Lower lobe of right lung (tissue), 2 donors: ENCODE measurements around the gene VSX2. TPM values are rescaled to one million over a fixed set of nuclear protein-coding genes. Genes with fewer than 3 reads are reported as not detected.

ENCODE experiments used
- ATAC-seq, 2 donors: fragments of 200-7000 bp; cut with Tn5 transposase; one replicate each; pipeline ENCODE4 v1.9.1; 2020 to 2022; ENCODE audit warnings: mild to moderate bottlenecking in 2 of 2, moderate library complexity in 2 of 2
- DNase-seq: peaks from one replicate; pipeline ENCODE4 v3.0.0-alpha.2; 2020
- H3K27ac ChIP-seq: fragments of 200-600 bp; one replicate; pipeline ENCODE4 v1.8.0; 2022
- H3K27me3 ChIP-seq: fragments of 200-600 bp; one replicate; pipeline ENCODE4 v1.8.0; 2022; ENCODE audit warnings: low read depth
- H3K36me3 ChIP-seq: fragments of 200-600 bp; one replicate; pipeline ENCODE4 v1.8.0; 2022; ENCODE audit warnings: mild to moderate bottlenecking
- H3K4me1 ChIP-seq: fragments of 200-600 bp; one replicate; pipeline ENCODE4 v1.8.0; 2022
- H3K4me3 ChIP-seq: fragments of 200-600 bp; one replicate; pipeline ENCODE4 v1.8.0; 2022; ENCODE audit warnings: mild to moderate bottlenecking
- H3K9me3 ChIP-seq: fragments of 200-600 bp; one replicate; pipeline ENCODE4 v1.8.0; 2022
- intact Hi-C: fragments of 100-400 bp; cut with DNase I; formaldehyde crosslinking; loops from one replicate; pipeline ENCODE4 v1.11.0; 2022
- total RNA-seq: library from RNA; stranded (reverse); fragmentation: NEBNext Ultra II Directional; extraction: Animal tissue kit (Norgen Biotek cat#: 25700); gene quantifications from one replicate; pipeline ENCODE4 v1.2.1, GENCODE V29; 2021
- TF ChIP-seq, protein P1 (sequence below): fragments of 200-600 bp; IDR thresholded peaks from one replicate; pipeline ENCODE4 v1.8.0; 2022; ENCODE audit warnings: antibody characterized with exemption, mild to moderate bottlenecking
- donor health status: DM: no; HTN: yes; CAD: no; lungs with severe emphysema.

Gene VSX2
- total RNA-seq, 1 donor from 2014 or later: not detected

GRCh38 chr14:74235017-74235416, 4.2 kb upstream of the VSX2 start:
- Histone ChIP-seq H3K36me3 (no peaks in the 10 kb centered on the region), H3K27me3 (peaks cover 33% of the 10 kb centered on the region), H3K4me3 (no peak overlapping the region), H3K27ac (no peak overlapping the region), H3K4me1 (peaks cover 7% of the 10 kb centered on the region), H3K9me3 (peaks cover 4% of the 10 kb centered on the region)
- DNase-seq (no peak), ATAC-seq (no peak)
- intact Hi-C loops: no loop called here
- TF ChIP-seq, protein P1, sequence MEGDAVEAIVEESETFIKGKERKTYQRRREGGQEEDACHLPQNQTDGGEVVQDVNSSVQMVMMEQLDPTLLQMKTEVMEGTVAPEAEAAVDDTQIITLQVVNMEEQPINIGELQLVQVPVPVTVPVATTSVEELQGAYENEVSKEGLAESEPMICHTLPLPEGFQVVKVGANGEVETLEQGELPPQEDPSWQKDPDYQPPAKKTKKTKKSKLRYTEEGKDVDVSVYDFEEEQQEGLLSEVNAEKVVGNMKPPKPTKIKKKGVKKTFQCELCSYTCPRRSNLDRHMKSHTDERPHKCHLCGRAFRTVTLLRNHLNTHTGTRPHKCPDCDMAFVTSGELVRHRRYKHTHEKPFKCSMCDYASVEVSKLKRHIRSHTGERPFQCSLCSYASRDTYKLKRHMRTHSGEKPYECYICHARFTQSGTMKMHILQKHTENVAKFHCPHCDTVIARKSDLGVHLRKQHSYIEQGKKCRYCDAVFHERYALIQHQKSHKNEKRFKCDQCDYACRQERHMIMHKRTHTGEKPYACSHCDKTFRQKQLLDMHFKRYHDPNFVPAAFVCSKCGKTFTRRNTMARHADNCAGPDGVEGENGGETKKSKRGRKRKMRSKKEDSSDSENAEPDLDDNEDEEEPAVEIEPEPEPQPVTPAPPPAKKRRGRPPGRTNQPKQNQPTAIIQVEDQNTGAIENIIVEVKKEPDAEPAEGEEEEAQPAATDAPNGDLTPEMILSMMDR: no peak

DNA sequence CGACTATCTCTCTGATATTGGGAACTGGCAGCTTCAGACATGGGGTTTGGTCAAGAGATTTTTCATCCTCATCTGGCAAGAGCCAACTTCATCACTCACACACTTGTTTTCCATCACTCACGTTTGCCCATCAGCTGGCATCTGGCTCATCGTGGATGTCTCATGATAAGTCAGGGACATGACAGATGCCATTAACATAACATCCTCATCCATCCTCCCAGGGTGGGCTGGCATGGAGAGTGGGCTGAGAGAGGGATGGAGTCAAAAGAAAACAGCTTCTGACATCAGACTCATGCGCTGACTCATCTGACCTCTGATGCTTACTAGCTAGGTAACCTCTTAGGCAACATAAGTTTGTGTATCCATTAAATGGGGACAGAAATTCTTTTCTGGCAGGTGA, 1.8 kb upstream of the VSX2 start:
- H3K27ac ChIP-seq: no peak overlapping the region
- intact Hi-C loops: no loop called here
- ATAC-seq (no peak), DNase-seq (no peak)
- peaks cover 23% of the 10 kb centered on the region for H3K4me1 ChIP-seq
- no peaks in the 10 kb centered on the region for H3K9me3 ChIP-seq
- no peak overlapping the region for H3K4me3 ChIP-seq
- H3K36me3 ChIP-seq: no peaks in the 10 kb centered on the region
- TF ChIP-seq, protein P1: no peak
- peaks cover 57% of the 10 kb centered on the region for H3K27me3 ChIP-seq

GRCh38 chr14:74239848-74240793, 872 bp downstream of the VSX2 start:
- no peaks in the 10 kb centered on the region for H3K36me3 ChIP-seq
- peaks cover 23% of the 10 kb centered on the region for H3K4me1 ChIP-seq
- intact Hi-C loops: no loop called here
- peaks cover 80% of the 10 kb centered on the region for H3K27me3 ChIP-seq
- no peak overlapping the region for H3K27ac ChIP-seq
- TF ChIP-seq, protein P1: no peak
- no peaks in the 10 kb centered on the region for H3K9me3 ChIP-seq
- ATAC-seq (peak; percentile 13 to 14), DNase-seq (no peak)
- H3K4me3 ChIP-seq: peak overlapping the region; percentile 42

DNA sequence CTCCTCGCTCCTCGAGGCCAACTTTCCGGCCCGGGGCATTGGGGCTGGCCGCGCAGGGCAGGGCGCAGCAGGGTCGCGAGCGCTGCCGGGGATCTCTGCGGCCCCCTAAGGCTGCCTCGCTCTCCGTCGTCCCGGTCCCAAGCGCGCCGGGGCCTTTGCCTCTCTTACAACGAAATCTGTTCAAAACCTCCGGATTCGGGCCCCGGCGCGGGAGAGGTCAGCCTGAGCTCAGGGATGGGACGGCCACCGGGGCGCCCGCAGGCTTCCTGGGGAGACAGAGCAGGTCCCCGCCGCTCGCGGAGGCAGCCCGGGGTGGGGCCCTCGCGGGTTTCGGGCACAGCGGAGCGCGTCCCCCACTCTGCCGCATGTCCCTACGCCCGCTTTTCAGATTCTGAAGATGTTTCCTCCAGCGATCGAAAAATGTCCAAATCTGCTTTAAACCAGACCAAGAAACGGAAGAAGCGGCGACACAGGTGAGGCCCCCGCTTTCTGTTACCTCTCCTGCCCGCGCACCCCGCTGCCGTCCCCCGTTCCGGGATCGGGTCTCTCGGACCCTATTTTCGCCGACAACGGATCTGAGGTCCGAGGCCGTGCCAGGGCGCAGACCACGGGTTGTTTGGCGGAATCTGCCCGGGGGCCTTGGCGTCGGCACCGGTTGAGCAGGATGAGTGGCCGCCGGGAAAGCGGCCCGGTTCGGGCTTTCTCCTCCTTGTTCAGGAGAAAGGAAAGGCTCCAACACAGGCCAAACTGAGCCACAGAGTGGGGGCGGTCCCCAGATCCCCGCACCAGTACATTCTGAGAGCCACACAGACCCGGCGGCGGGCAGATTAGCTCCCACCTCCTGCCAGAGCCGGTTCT, 1.8 kb downstream of the VSX2 start:
- H3K4me3 ChIP-seq: peak overlapping the region; percentile 42
- H3K9me3 ChIP-seq: no peaks in the 10 kb centered on the region
- intact Hi-C loops: no loop called here
- peaks cover 89% of the 10 kb centered on the region for H3K27me3 ChIP-seq
- DNase-seq (no peak), ATAC-seq (peak; percentile 11 to 20)
- no peaks in the 10 kb centered on the region for H3K36me3 ChIP-seq
- H3K4me1 ChIP-seq: peaks cover 23% of the 10 kb centered on the region
- H3K27ac ChIP-seq: no peak overlapping the region
- TF ChIP-seq, protein P1: no peak

GRCh38 chr14:74241652-74242017, 2.4 kb downstream of the VSX2 start:
- TF ChIP-seq, protein P1: no peak
- no peak for ATAC-seq

More at GRCh38 chr14:74241652-74242017, 2.4 kb downstream of the VSX2 start:
- H3K9me3 ChIP-seq: no peaks in the 10 kb centered on the region
- no peak overlapping the region for H3K27ac ChIP-seq
- H3K27me3 ChIP-seq: peaks cover 95% of the 10 kb centered on the region
- no peaks in the 10 kb centered on the region for H3K36me3 ChIP-seq
- intact Hi-C loops: no loop called here
- H3K4me3 ChIP-seq: no peak overlapping the region
- DNase-seq: no peak
- H3K4me1 ChIP-seq: peaks cover 23% of the 10 kb centered on the region
